Caco-2 (cell line): ENCODE data around the gene KCNIP4. TPM values are rescaled to one million over a fixed set of nuclear protein-coding genes. Genes with fewer than 3 reads are reported as not detected.

ENCODE experiments used
- BruUV-seq: library from RNA; stranded (reverse); fragments of 400-500 nt; replicated peaks from 2 replicates; lab custom pipeline; 2021; lab: Mats Ljungman, UMichigan
- CTCF ChIA-PET: fragments of 300-600 bp; sonication (Branson Sonifier 250); formaldehyde crosslinking; loops from one replicate; lab custom pipeline; 2022; ENCODE audit warnings: antibody characterized with exemption; lab: Charles Lee
- POLR2A ChIA-PET: fragments of 300-600 bp; sonication (Branson Sonifier 250); formaldehyde crosslinking; loops from one replicate; lab custom pipeline; 2022; ENCODE audit warnings: antibody characterized with exemption; lab: Charles Lee
- DNase-seq, 2 experiments: peaks; one replicate each; pipeline versions ENCODE4 v3.0.0 to v3.0.0-alpha.2; 2020 to 2022
- H3K27me3 ChIP-seq: replicated peaks from 2 replicates; pipeline ENCODE4 v1.6.0; 2011; ENCODE audit warnings: low read length; ENCODE audit not compliant: control insufficient read depth, insufficient read depth
- H3K36me3 ChIP-seq: 2 replicates; pipeline ENCODE4 v1.5.1; 2011; ENCODE audit warnings: low read length; ENCODE audit not compliant: control insufficient read depth, insufficient read depth
- H3K4me1 ChIP-seq: fragments of 250-450 bp; sonication (Bioruptor Pico); 2 replicates; pipeline ENCODE4 v1.5.1; 2020; ENCODE audit warnings: mild to moderate bottlenecking
- H3K4me3 ChIP-seq: 2 replicates; pipeline ENCODE4 v1.5.1; 2011; ENCODE audit warnings: low read depth, mild to moderate bottlenecking, control low read depth, low read length
- H3K9me3 ChIP-seq: fragments of 250-450 bp; sonication (Bioruptor Pico); 2 replicates; pipeline ENCODE4 v1.5.1; 2020; ENCODE audit warnings: mild to moderate bottlenecking, moderate library complexity
- H3K27ac Mint-ChIP-seq: one replicate; pipeline ENCODE4 v1.8.0; 2022; ENCODE audit warnings: mixed read lengths; ENCODE audit not compliant: unreplicated experiment
- H3K27me3 Mint-ChIP-seq: one replicate; pipeline ENCODE4 v1.8.0; 2022; ENCODE audit warnings: mixed read lengths; ENCODE audit not compliant: insufficient read depth, unreplicated experiment
- H3K36me3 Mint-ChIP-seq: one replicate; pipeline ENCODE4 v1.8.0; 2022; ENCODE audit warnings: mild to moderate bottlenecking, mixed read lengths; ENCODE audit not compliant: insufficient read depth, unreplicated experiment
- H3K4me1 Mint-ChIP-seq: one replicate; pipeline ENCODE4 v1.8.0; 2022; ENCODE audit warnings: low read depth, mixed read lengths; ENCODE audit not compliant: unreplicated experiment
- H3K4me3 Mint-ChIP-seq: one replicate; pipeline ENCODE4 v1.8.0; 2022; ENCODE audit warnings: mild to moderate bottlenecking, moderate library complexity, mixed read lengths; ENCODE audit not compliant: unreplicated experiment
- H3K9me3 Mint-ChIP-seq: one replicate; pipeline ENCODE4 v1.8.0; 2022; ENCODE audit warnings: mixed read lengths; ENCODE audit not compliant: unreplicated experiment
- intact Hi-C: fragments of 100-400 bp; cut with micrococcal nuclease; formaldehyde crosslinking; loops from one replicate; pipeline ENCODE4 v1.10.0; 2022; ENCODE audit not compliant: unreplicated experiment
- total RNA-seq: library from RNA; stranded (reverse); gene quantifications from 2 replicates; pipeline ENCODE4 v1.2.3, GENCODE V29; 2022
- TF ChIP-seq, protein P1 (sequence below), 2 experiments: fragments of 200-600 bp in 1 of 2; IDR thresholded peaks; 1 replicate in 1 of 2; 2 replicates in 1 of 2; pipeline versions ENCODE4 v1.5.1 to v1.8.0; 2011 to 2022; ENCODE audit warnings: antibody characterized with exemption in 1 of 2, control low read depth in 1 of 2, inconsistent platforms in 1 of 2, low read depth in 1 of 2, low read length in 1 of 2, mild to moderate bottlenecking in 1 of 2, moderate library complexity in 1 of 2; ENCODE audit not compliant: insufficient read depth in 1 of 2, severe bottlenecking in 1 of 2, unreplicated experiment in 1 of 2

The KCNIP4 gene
- total RNA-seq, 1 experiment from 2014 or later = not detected

DNA sequence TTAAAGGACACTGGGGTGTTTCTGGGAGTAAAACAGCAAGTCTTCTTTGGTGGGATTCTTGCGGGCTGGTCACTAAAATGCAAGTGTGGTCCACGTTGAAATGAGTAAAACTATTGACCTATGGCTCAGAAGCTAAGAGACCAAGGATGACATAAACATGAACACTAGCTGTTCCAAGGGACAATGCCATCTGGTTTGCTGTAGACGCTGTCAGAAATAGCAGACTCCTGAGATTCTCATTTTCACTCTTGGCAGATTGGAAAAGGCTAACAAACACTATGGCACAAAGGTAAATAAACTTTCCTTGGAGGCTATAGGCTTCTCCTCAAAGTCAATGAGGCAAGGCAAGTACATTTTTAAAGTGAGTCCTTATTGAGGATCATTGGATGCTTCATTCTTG is 343.6 kb downstream of the KCNIP4 start:
- ChIA-PET CTCF (no interaction called here), POLR2A (no interaction called here)
- no peak overlapping the region for H3K4me3 Mint-ChIP-seq
- DNase-seq = no peak
- no peaks in the 10 kb centered on the region for H3K4me1 Mint-ChIP-seq
- no peak overlapping the region for H3K27ac Mint-ChIP-seq
- Histone ChIP-seq H3K4me1 (no peaks in the 10 kb centered on the region), H3K4me3 (no peak overlapping the region), H3K36me3 (no peaks in the 10 kb centered on the region), H3K27me3 (no peaks in the 10 kb centered on the region), H3K9me3 (no peaks in the 10 kb centered on the region)
- H3K9me3 Mint-ChIP-seq = no peaks in the 10 kb centered on the region
- H3K27me3 Mint-ChIP-seq = peaks cover 4% of the 10 kb centered on the region
- H3K36me3 Mint-ChIP-seq = no peaks in the 10 kb centered on the region
- TF ChIP-seq, protein P1, sequence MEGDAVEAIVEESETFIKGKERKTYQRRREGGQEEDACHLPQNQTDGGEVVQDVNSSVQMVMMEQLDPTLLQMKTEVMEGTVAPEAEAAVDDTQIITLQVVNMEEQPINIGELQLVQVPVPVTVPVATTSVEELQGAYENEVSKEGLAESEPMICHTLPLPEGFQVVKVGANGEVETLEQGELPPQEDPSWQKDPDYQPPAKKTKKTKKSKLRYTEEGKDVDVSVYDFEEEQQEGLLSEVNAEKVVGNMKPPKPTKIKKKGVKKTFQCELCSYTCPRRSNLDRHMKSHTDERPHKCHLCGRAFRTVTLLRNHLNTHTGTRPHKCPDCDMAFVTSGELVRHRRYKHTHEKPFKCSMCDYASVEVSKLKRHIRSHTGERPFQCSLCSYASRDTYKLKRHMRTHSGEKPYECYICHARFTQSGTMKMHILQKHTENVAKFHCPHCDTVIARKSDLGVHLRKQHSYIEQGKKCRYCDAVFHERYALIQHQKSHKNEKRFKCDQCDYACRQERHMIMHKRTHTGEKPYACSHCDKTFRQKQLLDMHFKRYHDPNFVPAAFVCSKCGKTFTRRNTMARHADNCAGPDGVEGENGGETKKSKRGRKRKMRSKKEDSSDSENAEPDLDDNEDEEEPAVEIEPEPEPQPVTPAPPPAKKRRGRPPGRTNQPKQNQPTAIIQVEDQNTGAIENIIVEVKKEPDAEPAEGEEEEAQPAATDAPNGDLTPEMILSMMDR (IDR thresholded peaks at IDR 0.05; ENCODE audit: insufficient read depth in 1 of 2, low read depth in 1 of 2, low read length in 1 of 2, severe bottlenecking in 1 of 2, unreplicated experiment in 1 of 2) = no peak
- no TSS peak for BruUV-seq
- intact Hi-C loops = no loop called here

DNA sequence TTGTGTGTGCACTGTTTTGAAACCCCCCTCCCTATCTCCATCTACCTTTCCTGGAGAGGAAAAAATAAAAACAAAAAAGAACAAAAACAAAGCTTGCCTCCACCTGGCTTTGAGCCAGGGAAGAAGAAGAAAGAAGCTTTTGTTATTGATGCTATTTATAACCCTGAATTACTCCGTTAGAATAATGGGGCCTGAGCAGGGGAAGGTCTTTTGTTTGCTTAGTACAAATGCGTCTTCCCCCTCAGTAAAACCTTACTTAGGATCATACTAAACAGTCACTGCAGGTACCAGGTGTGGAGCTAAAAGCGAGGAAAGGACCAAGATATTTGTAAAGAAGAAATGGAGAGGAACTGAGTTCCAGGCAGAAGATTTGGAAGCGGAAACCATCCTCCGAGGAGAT is 352.1 kb downstream of the KCNIP4 start:
- H3K4me3 Mint-ChIP-seq = no peak overlapping the region
- no peaks in the 10 kb centered on the region for H3K4me1 Mint-ChIP-seq
- H3K27ac Mint-ChIP-seq = no peak overlapping the region
- TF ChIP-seq, protein P1 (IDR thresholded peaks at IDR 0.05; ENCODE audit: insufficient read depth in 1 of 2, low read depth in 1 of 2, low read length in 1 of 2, severe bottlenecking in 1 of 2, unreplicated experiment in 1 of 2) = no peak
- POLR2A ChIA-PET = no interaction called here
- DNase-seq = no peak
- intact Hi-C loops = no loop called here
- CTCF ChIA-PET = no interaction called here
- H3K27me3 Mint-ChIP-seq = peaks cover 3% of the 10 kb centered on the region
- no peaks in the 10 kb centered on the region for H3K27me3 ChIP-seq
- no peak overlapping the region for H3K4me3 ChIP-seq
- H3K4me1 ChIP-seq = no peaks in the 10 kb centered on the region
- no peaks in the 10 kb centered on the region for H3K9me3 Mint-ChIP-seq
- no peaks in the 10 kb centered on the region for H3K36me3 Mint-ChIP-seq
- H3K36me3 ChIP-seq = no peaks in the 10 kb centered on the region
- BruUV-seq = no TSS peak
- no peaks in the 10 kb centered on the region for H3K9me3 ChIP-seq

DNA sequence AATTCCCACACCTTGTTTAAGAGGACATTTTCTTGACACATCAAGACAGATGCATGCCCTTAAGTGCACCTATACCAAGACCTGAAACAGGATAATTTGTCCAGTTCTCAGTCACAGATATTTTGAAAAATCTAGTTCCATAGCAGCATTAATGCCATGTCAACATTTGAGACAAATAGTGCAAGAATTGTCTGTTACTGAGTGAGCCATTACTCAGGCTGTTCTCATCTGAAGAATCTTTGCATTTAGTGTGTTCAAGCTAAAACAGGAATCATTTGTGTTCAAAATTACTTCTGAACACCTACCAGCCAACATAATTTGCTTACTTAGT is 354.9 kb downstream of the KCNIP4 start:
- Histone ChIP-seq H3K36me3 (no peaks in the 10 kb centered on the region), H3K27me3 (no peaks in the 10 kb centered on the region), H3K4me1 (no peaks in the 10 kb centered on the region), H3K4me3 (no peak overlapping the region), H3K9me3 (no peaks in the 10 kb centered on the region)
- TF ChIP-seq, protein P1 (IDR thresholded peaks at IDR 0.05; ENCODE audit: insufficient read depth in 1 of 2, low read depth in 1 of 2, low read length in 1 of 2, severe bottlenecking in 1 of 2, unreplicated experiment in 1 of 2) = no peak
- ChIA-PET POLR2A (no interaction called here), CTCF (no interaction called here)
- H3K4me3 Mint-ChIP-seq = no peak overlapping the region
- H3K9me3 Mint-ChIP-seq = no peaks in the 10 kb centered on the region
- intact Hi-C loops = no loop called here
- H3K27ac Mint-ChIP-seq = no peak overlapping the region
- H3K36me3 Mint-ChIP-seq = no peaks in the 10 kb centered on the region
- no TSS peak for BruUV-seq
- H3K4me1 Mint-ChIP-seq = no peaks in the 10 kb centered on the region
- peaks cover 5% of the 10 kb centered on the region for H3K27me3 Mint-ChIP-seq
- DNase-seq = no peak
